Smooth muscle cell (in vitro differentiated cells): ENCODE results near the gene TMEM45A. TPM values are rescaled to one million over a fixed set of nuclear protein-coding genes. Genes with fewer than 3 reads are reported as not detected.

Experiments used
- DNase-seq: peaks from one replicate; lab custom pipeline; 2025; ENCODE audit not compliant: unreplicated experiment; lab: John Stamatoyannopoulos, UW
- H2AFZ ChIP-seq: fragments of 200-600 bp; sonication (generic); 2 replicates; pipeline ENCODE4 v1.6.0; 2016; ENCODE audit warnings: antibody characterized with exemption, low read depth, mild to moderate bottlenecking
- H3F3A ChIP-seq: fragments of 200-600 bp; sonication (generic); 2 replicates; pipeline ENCODE4 v1.6.0; 2017; ENCODE audit warnings: antibody characterized with exemption, low read depth
- H3K27ac ChIP-seq: fragments of 200-600 bp; sonication (generic); 2 replicates; pipeline ENCODE4 v1.5.1; 2016; ENCODE audit warnings: low read depth, mild to moderate bottlenecking
- H3K27me3 ChIP-seq: fragments of 200-600 bp; sonication (generic); 2 replicates; pipeline ENCODE4 v1.6.1; 2016; ENCODE audit warnings: low read depth, mild to moderate bottlenecking
- H3K36me3 ChIP-seq: fragments of 200-600 bp; sonication (generic); 2 replicates; pipeline ENCODE4 v1.5.1; 2016; ENCODE audit warnings: low read depth
- H3K4me1 ChIP-seq: fragments of 200-600 bp; sonication (generic); 2 replicates; pipeline ENCODE4 v1.5.1; 2016; ENCODE audit warnings: low read depth
- H3K4me2 ChIP-seq: fragments of 200-600 bp; sonication (generic); 2 replicates; pipeline ENCODE4 v1.6.0; 2016; ENCODE audit warnings: mild to moderate bottlenecking
- H3K4me3 ChIP-seq: fragments of 200-600 bp; sonication (generic); 2 replicates; pipeline ENCODE4 v1.5.1; 2016; ENCODE audit warnings: mild to moderate bottlenecking
- H3K79me2 ChIP-seq: fragments of 200-600 bp; sonication (generic); 2 replicates; pipeline ENCODE4 v1.6.0; 2016; ENCODE audit warnings: low read depth, mild to moderate bottlenecking
- H3K9ac ChIP-seq: fragments of 200-600 bp; sonication (generic); 2 replicates; pipeline ENCODE4 v1.6.0; 2016; ENCODE audit warnings: low read depth
- H3K9me3 ChIP-seq: fragments of 200-600 bp; sonication (generic); replicated peaks from 2 replicates; pipeline ENCODE4 v1.5.1; 2016; ENCODE audit warnings: low read depth
- H4K20me1 ChIP-seq: fragments of 200-600 bp; sonication (generic); 2 replicates; pipeline ENCODE4 v1.6.0; 2016; ENCODE audit warnings: low read depth
- CTCF ChIP-seq: fragments of 200-600 bp; sonication (generic); IDR thresholded peaks from 2 replicates; pipeline ENCODE4 v1.5.1; 2017; ENCODE audit warnings: borderline replicate concordance, mild to moderate bottlenecking, antibody characterized with exemption; ENCODE audit not compliant: insufficient read depth, poor library complexity, severe bottlenecking
- WGBS: methylation state at CpG from one replicate; pipeline ENCODE4 v1.1.7; 2016; ENCODE audit warnings: low lambda C conversion rate; 5-methylcytosine and 5-hydroxymethylcytosine counted together
- polyA plus RNA-seq: library from polyadenylated mRNA; unstranded; fragments of >200 nt; fragmentation: Nextera tagmentation; extraction: Ambion mirVana; gene quantifications from 2 replicates; pipeline ENCODE4 v1.2.1, GENCODE V29; 2016
- total RNA-seq: library from RNA; depleted of rRNA; stranded (reverse); fragments of >200 nt; gene quantifications from 2 replicates; pipeline ENCODE4 v1.2.3, GENCODE V29; 2014

Gene TMEM45A
- total and polyA plus RNA-seq, 2 experiments from 2014 or later = 209 to 280 TPM

- DNase-seq = no peak
- no peak overlapping the region for H2AFZ ChIP-seq
- H3K4me3 ChIP-seq = no peak overlapping the region
- H3K27ac ChIP-seq = no peak overlapping the region
- H3K79me2 ChIP-seq = peaks cover 16% of the 10 kb centered on the region
- H3K4me1 ChIP-seq = peaks cover 9% of the 10 kb centered on the region
- H3K9ac ChIP-seq = no peak overlapping the region
- H3K4me2 ChIP-seq = no peak overlapping the region
- H3K9me3 ChIP-seq = no peaks in the 10 kb centered on the region
- TF ChIP-seq CTCF = no peak
- WGBS = 100% methylated on average over 1 of the region's 1 CpG
- no peaks in the 10 kb centered on the region for H3K36me3 ChIP-seq
- H3F3A ChIP-seq = peaks cover 5% of the 10 kb centered on the region
- no peaks in the 10 kb centered on the region for H3K27me3 ChIP-seq
- H4K20me1 ChIP-seq = no peaks in the 10 kb centered on the region
Observed at GRCh38 chr3:100489118-100489517, 3.3 kb upstream of the TMEM45A start.

- no peak for DNase-seq
- H2AFZ ChIP-seq = no peak overlapping the region
- H3K9me3 ChIP-seq = no peaks in the 10 kb centered on the region
- no peaks in the 10 kb centered on the region for H4K20me1 ChIP-seq
- H3K4me1 ChIP-seq = peaks cover 10% of the 10 kb centered on the region
- TF ChIP-seq CTCF = no peak
- peak overlapping the region; percentile 51 for H3K4me2 ChIP-seq
- H3K27me3 ChIP-seq = no peaks in the 10 kb centered on the region
- no peak overlapping the region for H3K4me3 ChIP-seq
- H3K9ac ChIP-seq = no peak overlapping the region
- peaks cover 86% of the 10 kb centered on the region for H3K79me2 ChIP-seq
- no peaks in the 10 kb centered on the region for H3K36me3 ChIP-seq
- H3F3A ChIP-seq = peaks cover 8% of the 10 kb centered on the region
- H3K27ac ChIP-seq = peak overlapping the region; percentile 65
Observed at GRCh38 chr3:100496711-100497261, 4.4 kb downstream of the TMEM45A start.

- H3K4me3 ChIP-seq = no peak overlapping the region
- peaks cover under 1% of the 10 kb centered on the region for H3K36me3 ChIP-seq
- peak overlapping the region; percentile 66 for H3K27ac ChIP-seq
- H3K9me3 ChIP-seq = no peaks in the 10 kb centered on the region
- no peak for TF ChIP-seq CTCF
- no peak overlapping the region for H3K4me2 ChIP-seq
- no peaks in the 10 kb centered on the region for H4K20me1 ChIP-seq
- no peak overlapping the region for H2AFZ ChIP-seq
- DNase-seq = no peak
- H3K79me2 ChIP-seq = peaks cover 94% of the 10 kb centered on the region
- WGBS = 94% methylated on average over 4 of the region's 4 CpGs
- no peaks in the 10 kb centered on the region for H3K27me3 ChIP-seq
- peaks cover 4% of the 10 kb centered on the region for H3F3A ChIP-seq
- H3K4me1 ChIP-seq = peaks cover 8% of the 10 kb centered on the region
- no peak overlapping the region for H3K9ac ChIP-seq
Observed at GRCh38 chr3:100499651-100500050, 7.2 kb downstream of the TMEM45A start.

- H3K9me3 ChIP-seq = no peaks in the 10 kb centered on the region
- H3K36me3 ChIP-seq = peaks cover 8% of the 10 kb centered on the region
- peaks cover 4% of the 10 kb centered on the region for H3F3A ChIP-seq
- H4K20me1 ChIP-seq = no peaks in the 10 kb centered on the region
- H3K79me2 ChIP-seq = peaks cover 97% of the 10 kb centered on the region
- no peaks in the 10 kb centered on the region for H3K27me3 ChIP-seq
- H3K4me3 ChIP-seq = no peak overlapping the region
- H3K4me2 ChIP-seq = no peak overlapping the region
- peak overlapping the region; percentile 66 for H3K27ac ChIP-seq
- no peak for TF ChIP-seq CTCF
- no peak overlapping the region for H2AFZ ChIP-seq
- no peak overlapping the region for H3K9ac ChIP-seq
- WGBS = 63% methylated on average over 8 of the region's 8 CpGs
- peaks cover 8% of the 10 kb centered on the region for H3K4me1 ChIP-seq
- no peak for DNase-seq
Observed at GRCh38 chr3:100500320-100500880, 8.0 kb downstream of the TMEM45A start.
